Fibroblast of lung (primary cell): ENCODE measurements around the gene AURKB.

Experiments used
- CTCF ChIP-seq, 2 donors: IDR thresholded peaks in 1 of 2; conservative IDR thresholded peaks in 1 of 2; 1 replicate in 1 of 2; 2 replicates in 1 of 2; pipeline ENCODE4 v1.5.1; 2011 to 2012; ENCODE audit warnings: low read length in 2 of 2, control low read depth in 1 of 2, inconsistent platforms in 1 of 2, low read depth in 1 of 2, mild to moderate bottlenecking in 1 of 2
- EZH2 ChIP-seq: IDR thresholded peaks from 2 replicates; pipeline ENCODE4 v1.5.1; 2012; ENCODE audit warnings: low read length, control low read depth, mild to moderate bottlenecking; ENCODE audit errors: missing control alignments

GRCh38 chr17:8212312-8213180 lies 2.2 kb upstream of the AURKB start:
- TF ChIP-seq CTCF (conservative IDR thresholded peaks at IDR 0.05 in 1 of 2, IDR thresholded peaks at IDR 0.05 in 1 of 2; ENCODE audit: low read depth in 1 of 2, low read length in 2 of 2) (no peak), EZH2 (no peak)
